ENCODE measurements around the gene PIK3R5.

DNA sequence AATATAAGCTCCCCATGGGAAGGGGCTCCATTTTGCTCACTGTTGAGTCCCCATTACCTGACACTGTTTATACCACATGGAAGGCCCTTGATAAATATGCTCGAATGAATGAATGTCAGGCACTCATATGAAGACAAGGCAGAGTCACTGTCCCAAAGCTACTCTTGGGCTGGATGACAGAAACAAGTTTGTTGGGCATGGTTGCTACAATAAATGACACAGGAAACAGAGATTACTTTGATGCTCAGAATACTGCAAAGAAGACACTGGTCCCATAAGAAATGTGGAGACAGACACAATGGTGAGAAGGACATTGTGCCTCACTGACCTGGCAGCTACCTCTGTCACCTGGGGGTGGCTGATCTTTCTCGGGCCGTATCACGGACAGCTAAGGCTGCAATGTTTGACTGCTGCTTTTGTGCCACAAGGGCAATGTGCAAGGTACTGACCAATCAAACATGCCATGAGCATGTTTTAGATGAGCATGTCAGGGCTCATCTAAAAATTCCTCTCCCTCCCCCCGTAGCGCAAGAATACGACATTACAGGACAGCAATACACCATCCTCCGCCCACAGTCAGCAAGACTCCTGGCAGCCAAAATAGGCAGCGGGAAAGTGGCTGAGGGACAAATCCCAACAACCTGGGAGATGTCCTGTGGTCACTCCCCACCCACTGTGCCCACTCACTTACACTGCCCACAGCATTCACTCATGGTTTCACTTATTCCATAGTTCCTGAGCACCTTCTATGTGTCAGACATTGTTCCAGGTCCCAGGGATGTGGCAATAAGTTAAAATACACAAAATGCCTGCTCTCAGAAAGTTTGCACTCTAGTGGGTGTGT, 103.1 kb downstream of the PIK3R5 start:
- TF ChIP-seq, protein P1, sequence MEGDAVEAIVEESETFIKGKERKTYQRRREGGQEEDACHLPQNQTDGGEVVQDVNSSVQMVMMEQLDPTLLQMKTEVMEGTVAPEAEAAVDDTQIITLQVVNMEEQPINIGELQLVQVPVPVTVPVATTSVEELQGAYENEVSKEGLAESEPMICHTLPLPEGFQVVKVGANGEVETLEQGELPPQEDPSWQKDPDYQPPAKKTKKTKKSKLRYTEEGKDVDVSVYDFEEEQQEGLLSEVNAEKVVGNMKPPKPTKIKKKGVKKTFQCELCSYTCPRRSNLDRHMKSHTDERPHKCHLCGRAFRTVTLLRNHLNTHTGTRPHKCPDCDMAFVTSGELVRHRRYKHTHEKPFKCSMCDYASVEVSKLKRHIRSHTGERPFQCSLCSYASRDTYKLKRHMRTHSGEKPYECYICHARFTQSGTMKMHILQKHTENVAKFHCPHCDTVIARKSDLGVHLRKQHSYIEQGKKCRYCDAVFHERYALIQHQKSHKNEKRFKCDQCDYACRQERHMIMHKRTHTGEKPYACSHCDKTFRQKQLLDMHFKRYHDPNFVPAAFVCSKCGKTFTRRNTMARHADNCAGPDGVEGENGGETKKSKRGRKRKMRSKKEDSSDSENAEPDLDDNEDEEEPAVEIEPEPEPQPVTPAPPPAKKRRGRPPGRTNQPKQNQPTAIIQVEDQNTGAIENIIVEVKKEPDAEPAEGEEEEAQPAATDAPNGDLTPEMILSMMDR (IDR thresholded peaks at IDR 0.05; ENCODE audit: borderline replicate concordance, extremely low read depth, low read length, poor library complexity, severe bottlenecking) = no peak
- no peak for TF ChIP-seq EZH2 (IDR thresholded peaks at IDR 0.05; ENCODE audit: borderline replicate concordance, low read depth, low read length, severe bottlenecking)

All from DND-41 (cell line).